GM12878 (cell line): ENCODE data around the gene CASP3. TPM values are rescaled to one million over a fixed set of nuclear protein-coding genes. Genes with fewer than 3 reads are reported as not detected.

Experiments
- YY1 ChIP-seq: IDR thresholded peaks from 2 replicates; pipeline ENCODE4 v1.6.1; 2011; ENCODE audit warnings: low read depth, mild to moderate bottlenecking, low read length
- polyA plus RNA-seq, 11 experiments: library from polyadenylated mRNA; depleted of rRNA in 4 of 11; unstranded in 6 of 11; stranded (reverse) in 5 of 11; fragments of >200 nt; fragmentation: Nextera tagmentation in 4 of 11; fragmentation: Illumina TruSeq in 1 of 11; extraction: Ambion mirVana in 4 of 11; extraction: Trizol in 1 of 11; gene quantifications; 1 replicate in 1 of 11; 2 replicates in 10 of 11; pipeline versions ENCODE4 v1.2.1 to v1.2.3, GENCODE V29; 2011 to 2016; ENCODE audit warnings: inconsistent platforms in 2 of 11, missing spikeins in 2 of 11, low read depth in 1 of 11
- total RNA-seq, 4 experiments: library from RNA; depleted of rRNA in 3 of 4; stranded (reverse); fragments of >200 nt in 3 of 4; fragmentation: Illumina TruSeq in 1 of 4; extraction: Trizol in 1 of 4; gene quantifications; 2 replicates each; pipeline versions ENCODE4 v1.2.1 to v1.2.3, GENCODE V29; 2013 to 2021
- TF ChIP-seq, protein P1 (sequence below): IDR thresholded peaks from 2 replicates; pipeline ENCODE4 v1.6.1; 2012; ENCODE audit warnings: improper control_type of control experiment, low read depth, low read length; ENCODE audit not compliant: insufficient replicate concordance
- TF ChIP-seq, protein P2 (sequence below), 3 experiments: IDR thresholded peaks in 2 of 3; conservative IDR thresholded peaks in 1 of 3; 2 replicates each; pipeline ENCODE4 v1.5.1; 2011; ENCODE audit warnings: low read depth in 3 of 3, low read length in 3 of 3, mild to moderate bottlenecking in 3 of 3, control low read depth in 2 of 3, moderate library complexity in 2 of 3, inconsistent platforms in 1 of 3, mixed read lengths in 1 of 3; ENCODE audit not compliant: control insufficient read depth in 2 of 3, insufficient read depth in 1 of 3; ENCODE audit errors: extremely low read depth in 1 of 3
- TF ChIP-seq, protein P3 (sequence below): fragments of 150-350 bp; IDR thresholded peaks from 2 replicates; pipeline ENCODE4 v1.6.1; 2016; ENCODE audit warnings: low read depth, low read length

The CASP3 gene
- total and polyA plus RNA-seq, 10 of the 15 experiments (the other 5 are each of a cell fraction or from before 2014, with no cell fraction given): 50.0 to 194 (median 74.4) TPM

DNA sequence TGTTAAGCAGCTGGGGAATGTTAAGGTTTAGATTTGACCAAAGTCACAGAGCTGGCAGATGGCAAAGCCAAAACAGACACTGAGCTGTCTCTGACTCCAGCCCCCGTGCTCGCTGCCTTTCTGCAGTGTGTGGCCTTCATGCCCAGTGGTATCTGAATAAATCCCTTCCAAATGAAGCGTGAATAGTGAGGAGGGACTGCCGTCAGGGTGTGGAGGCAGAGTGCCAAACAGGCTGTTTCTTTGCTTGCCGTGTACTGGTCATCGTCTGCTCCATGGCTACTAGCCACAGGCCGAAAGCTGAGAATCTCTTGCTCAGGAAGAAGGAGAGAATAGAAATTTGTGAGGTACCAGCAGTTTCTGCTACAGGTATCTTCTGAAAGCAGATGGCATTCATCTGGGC lies 20.0 kb upstream of the CASP3 start (continued):
- TF ChIP-seq, protein P1, sequence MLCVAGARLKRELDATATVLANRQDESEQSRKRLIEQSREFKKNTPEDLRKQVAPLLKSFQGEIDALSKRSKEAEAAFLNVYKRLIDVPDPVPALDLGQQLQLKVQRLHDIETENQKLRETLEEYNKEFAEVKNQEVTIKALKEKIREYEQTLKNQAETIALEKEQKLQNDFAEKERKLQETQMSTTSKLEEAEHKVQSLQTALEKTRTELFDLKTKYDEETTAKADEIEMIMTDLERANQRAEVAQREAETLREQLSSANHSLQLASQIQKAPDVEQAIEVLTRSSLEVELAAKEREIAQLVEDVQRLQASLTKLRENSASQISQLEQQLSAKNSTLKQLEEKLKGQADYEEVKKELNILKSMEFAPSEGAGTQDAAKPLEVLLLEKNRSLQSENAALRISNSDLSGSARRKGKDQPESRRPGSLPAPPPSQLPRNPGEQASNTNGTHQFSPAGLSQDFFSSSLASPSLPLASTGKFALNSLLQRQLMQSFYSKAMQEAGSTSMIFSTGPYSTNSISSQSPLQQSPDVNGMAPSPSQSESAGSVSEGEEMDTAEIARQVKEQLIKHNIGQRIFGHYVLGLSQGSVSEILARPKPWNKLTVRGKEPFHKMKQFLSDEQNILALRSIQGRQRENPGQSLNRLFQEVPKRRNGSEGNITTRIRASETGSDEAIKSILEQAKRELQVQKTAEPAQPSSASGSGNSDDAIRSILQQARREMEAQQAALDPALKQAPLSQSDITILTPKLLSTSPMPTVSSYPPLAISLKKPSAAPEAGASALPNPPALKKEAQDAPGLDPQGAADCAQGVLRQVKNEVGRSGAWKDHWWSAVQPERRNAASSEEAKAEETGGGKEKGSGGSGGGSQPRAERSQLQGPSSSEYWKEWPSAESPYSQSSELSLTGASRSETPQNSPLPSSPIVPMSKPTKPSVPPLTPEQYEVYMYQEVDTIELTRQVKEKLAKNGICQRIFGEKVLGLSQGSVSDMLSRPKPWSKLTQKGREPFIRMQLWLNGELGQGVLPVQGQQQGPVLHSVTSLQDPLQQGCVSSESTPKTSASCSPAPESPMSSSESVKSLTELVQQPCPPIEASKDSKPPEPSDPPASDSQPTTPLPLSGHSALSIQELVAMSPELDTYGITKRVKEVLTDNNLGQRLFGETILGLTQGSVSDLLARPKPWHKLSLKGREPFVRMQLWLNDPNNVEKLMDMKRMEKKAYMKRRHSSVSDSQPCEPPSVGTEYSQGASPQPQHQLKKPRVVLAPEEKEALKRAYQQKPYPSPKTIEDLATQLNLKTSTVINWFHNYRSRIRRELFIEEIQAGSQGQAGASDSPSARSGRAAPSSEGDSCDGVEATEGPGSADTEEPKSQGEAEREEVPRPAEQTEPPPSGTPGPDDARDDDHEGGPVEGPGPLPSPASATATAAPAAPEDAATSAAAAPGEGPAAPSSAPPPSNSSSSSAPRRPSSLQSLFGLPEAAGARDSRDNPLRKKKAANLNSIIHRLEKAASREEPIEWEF: no peak
- TF ChIP-seq, protein P2, sequence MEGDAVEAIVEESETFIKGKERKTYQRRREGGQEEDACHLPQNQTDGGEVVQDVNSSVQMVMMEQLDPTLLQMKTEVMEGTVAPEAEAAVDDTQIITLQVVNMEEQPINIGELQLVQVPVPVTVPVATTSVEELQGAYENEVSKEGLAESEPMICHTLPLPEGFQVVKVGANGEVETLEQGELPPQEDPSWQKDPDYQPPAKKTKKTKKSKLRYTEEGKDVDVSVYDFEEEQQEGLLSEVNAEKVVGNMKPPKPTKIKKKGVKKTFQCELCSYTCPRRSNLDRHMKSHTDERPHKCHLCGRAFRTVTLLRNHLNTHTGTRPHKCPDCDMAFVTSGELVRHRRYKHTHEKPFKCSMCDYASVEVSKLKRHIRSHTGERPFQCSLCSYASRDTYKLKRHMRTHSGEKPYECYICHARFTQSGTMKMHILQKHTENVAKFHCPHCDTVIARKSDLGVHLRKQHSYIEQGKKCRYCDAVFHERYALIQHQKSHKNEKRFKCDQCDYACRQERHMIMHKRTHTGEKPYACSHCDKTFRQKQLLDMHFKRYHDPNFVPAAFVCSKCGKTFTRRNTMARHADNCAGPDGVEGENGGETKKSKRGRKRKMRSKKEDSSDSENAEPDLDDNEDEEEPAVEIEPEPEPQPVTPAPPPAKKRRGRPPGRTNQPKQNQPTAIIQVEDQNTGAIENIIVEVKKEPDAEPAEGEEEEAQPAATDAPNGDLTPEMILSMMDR (IDR thresholded peaks at IDR 0.05 in 2 of 3, conservative IDR thresholded peaks at IDR 0.05 in 1 of 3; ENCODE audit: control insufficient read depth in 2 of 3, extremely low read depth in 1 of 3, insufficient read depth in 1 of 3, low read depth in 3 of 3, low read length in 3 of 3): no peak
- TF ChIP-seq, protein P3, sequence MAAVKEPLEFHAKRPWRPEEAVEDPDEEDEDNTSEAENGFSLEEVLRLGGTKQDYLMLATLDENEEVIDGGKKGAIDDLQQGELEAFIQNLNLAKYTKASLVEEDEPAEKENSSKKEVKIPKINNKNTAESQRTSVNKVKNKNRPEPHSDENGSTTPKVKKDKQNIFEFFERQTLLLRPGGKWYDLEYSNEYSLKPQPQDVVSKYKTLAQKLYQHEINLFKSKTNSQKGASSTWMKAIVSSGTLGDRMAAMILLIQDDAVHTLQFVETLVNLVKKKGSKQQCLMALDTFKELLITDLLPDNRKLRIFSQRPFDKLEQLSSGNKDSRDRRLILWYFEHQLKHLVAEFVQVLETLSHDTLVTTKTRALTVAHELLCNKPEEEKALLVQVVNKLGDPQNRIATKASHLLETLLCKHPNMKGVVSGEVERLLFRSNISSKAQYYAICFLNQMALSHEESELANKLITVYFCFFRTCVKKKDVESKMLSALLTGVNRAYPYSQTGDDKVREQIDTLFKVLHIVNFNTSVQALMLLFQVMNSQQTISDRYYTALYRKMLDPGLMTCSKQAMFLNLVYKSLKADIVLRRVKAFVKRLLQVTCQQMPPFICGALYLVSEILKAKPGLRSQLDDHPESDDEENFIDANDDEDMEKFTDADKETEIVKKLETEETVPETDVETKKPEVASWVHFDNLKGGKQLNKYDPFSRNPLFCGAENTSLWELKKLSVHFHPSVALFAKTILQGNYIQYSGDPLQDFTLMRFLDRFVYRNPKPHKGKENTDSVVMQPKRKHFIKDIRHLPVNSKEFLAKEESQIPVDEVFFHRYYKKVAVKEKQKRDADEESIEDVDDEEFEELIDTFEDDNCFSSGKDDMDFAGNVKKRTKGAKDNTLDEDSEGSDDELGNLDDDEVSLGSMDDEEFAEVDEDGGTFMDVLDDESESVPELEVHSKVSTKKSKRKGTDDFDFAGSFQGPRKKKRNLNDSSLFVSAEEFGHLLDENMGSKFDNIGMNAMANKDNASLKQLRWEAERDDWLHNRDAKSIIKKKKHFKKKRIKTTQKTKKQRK: no peak
- no peak for TF ChIP-seq YY1
